Hepatocyte (in vitro differentiated cells): ENCODE results near the gene MAU2. TPM values are rescaled to one million over a fixed set of nuclear protein-coding genes. Genes with fewer than 3 reads are reported as not detected.

Experiments
- DNase-seq: peaks from one replicate; pipeline ENCODE4 v3.0.0-alpha.2; 2016; ENCODE audit warnings: low spot score
- H2AFZ ChIP-seq: fragments of 200-600 bp; sonication (generic); 2 replicates; pipeline ENCODE4 v1.6.0; 2016; ENCODE audit warnings: antibody characterized with exemption, mild to moderate bottlenecking
- H3K27ac ChIP-seq: fragments of 200-600 bp; sonication (generic); 2 replicates; pipeline ENCODE4 v1.5.1; 2016; ENCODE audit warnings: mild to moderate bottlenecking
- H3K27me3 ChIP-seq: fragments of 200-600 bp; sonication (generic); 2 replicates; pipeline ENCODE4 v1.6.1; 2016
- H3K36me3 ChIP-seq: fragments of 200-600 bp; sonication (generic); replicated peaks from 2 replicates; pipeline ENCODE4 v1.5.1; 2016; ENCODE audit warnings: low read depth; ENCODE audit not compliant: insufficient read depth
- H3K4me1 ChIP-seq: fragments of 200-600 bp; sonication (generic); 2 replicates; pipeline ENCODE4 v1.5.1; 2016; ENCODE audit warnings: mild to moderate bottlenecking, moderate library complexity; ENCODE audit not compliant: insufficient read depth
- H3K4me2 ChIP-seq: fragments of 200-600 bp; sonication (generic); 2 replicates; pipeline ENCODE4 v1.6.0; 2016
- H3K4me3 ChIP-seq: fragments of 200-600 bp; sonication (generic); 2 replicates; pipeline ENCODE4 v1.5.1; 2016; ENCODE audit warnings: mild to moderate bottlenecking
- H3K79me2 ChIP-seq: fragments of 200-600 bp; sonication (generic); 2 replicates; pipeline ENCODE4 v1.6.0; 2017; ENCODE audit warnings: mild to moderate bottlenecking
- H3K9me2 ChIP-seq: fragments of 200-600 bp; sonication (generic); replicated peaks from 2 replicates; pipeline ENCODE4 v1.6.0; 2017; ENCODE audit warnings: mild to moderate bottlenecking; ENCODE audit not compliant: insufficient read depth
- H3K9me3 ChIP-seq: fragments of 200-600 bp; sonication (generic); 2 replicates; pipeline ENCODE4 v1.5.1; 2016; ENCODE audit warnings: low read depth, mild to moderate bottlenecking
- H4K20me1 ChIP-seq: fragments of 200-600 bp; sonication (generic); 2 replicates; pipeline ENCODE4 v1.6.0; 2016; ENCODE audit warnings: mild to moderate bottlenecking; ENCODE audit not compliant: insufficient read depth, poor library complexity, severe bottlenecking
- EZH2 ChIP-seq: fragments of 200-600 bp; sonication (generic); IDR thresholded peaks from 2 replicates; pipeline ENCODE4 v1.6.1; 2016; ENCODE audit warnings: antibody characterized with exemption, mild to moderate bottlenecking, borderline replicate concordance
- EZH2phosphoT487 ChIP-seq: fragments of 200-600 bp; sonication (generic); IDR thresholded peaks from one replicate; pipeline ENCODE4 v1.6.1; 2018; ENCODE audit warnings: antibody characterized with exemption, mild to moderate bottlenecking, low read depth, moderate library complexity; ENCODE audit not compliant: unreplicated experiment, severe bottlenecking
- WGBS: methylation state at CpG from one replicate; pipeline ENCODE4 v1.1.6; 2016; ENCODE audit warnings: low lambda C conversion rate; ENCODE audit errors: missing lambda C conversion rate; 5-methylcytosine and 5-hydroxymethylcytosine counted together
- polyA plus RNA-seq: library from polyadenylated mRNA; unstranded; fragments of >200 nt; fragmentation: Nextera tagmentation; extraction: Ambion mirVana; gene quantifications from 2 replicates; pipeline ENCODE4 v1.2.1, GENCODE V29; 2016
- total RNA-seq: library from RNA; depleted of rRNA; stranded (reverse); fragments of >200 nt; gene quantifications from 2 replicates; pipeline ENCODE4 v1.2.3, GENCODE V29; 2014
- TF ChIP-seq, protein P1 (sequence below): fragments of 200-600 bp; sonication (generic); IDR thresholded peaks from 2 replicates; pipeline ENCODE4 v1.5.1; 2016; ENCODE audit warnings: antibody characterized with exemption, mild to moderate bottlenecking; ENCODE audit not compliant: poor library complexity

Gene MAU2
- total and polyA plus RNA-seq, 2 experiments from 2014 or later: 25.3 to 31.8 TPM

DNA sequence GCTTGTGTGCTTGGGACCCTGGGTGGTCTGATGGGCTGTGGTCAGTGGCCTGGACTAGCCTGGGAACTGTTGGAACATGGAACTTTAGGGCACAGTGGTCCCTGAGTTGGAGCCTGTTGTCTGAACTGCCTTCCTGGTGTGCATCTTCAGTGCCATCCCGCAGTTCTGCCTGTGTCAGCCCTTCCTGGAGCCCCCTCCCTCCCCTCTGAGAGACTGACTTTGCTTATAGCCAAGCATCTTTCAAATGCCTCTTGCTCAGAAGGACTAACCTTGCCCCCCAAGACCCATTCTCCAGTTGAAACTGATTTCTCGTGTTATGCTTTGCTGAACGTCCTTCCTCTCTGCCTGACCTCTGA lies 14.3 kb downstream of the MAU2 start:
- Histone ChIP-seq H3K4me3 (no peak overlapping the region), H3K4me2 (no peak overlapping the region), H3K4me1 (no peaks in the 10 kb centered on the region), H4K20me1 (no peaks in the 10 kb centered on the region), H3K9me3 (no peaks in the 10 kb centered on the region), H2AFZ (no peak overlapping the region), H3K79me2 (peaks cover 10% of the 10 kb centered on the region), H3K36me3 (no peaks in the 10 kb centered on the region), H3K9me2 (no peaks in the 10 kb centered on the region), H3K27ac (no peak overlapping the region), H3K27me3 (no peaks in the 10 kb centered on the region)
- 94% methylated on average over 3 of the region's 3 CpGs for WGBS
- TF ChIP-seq EZH2phosphoT487 (no peak), EZH2 (no peak)
- TF ChIP-seq, protein P1, sequence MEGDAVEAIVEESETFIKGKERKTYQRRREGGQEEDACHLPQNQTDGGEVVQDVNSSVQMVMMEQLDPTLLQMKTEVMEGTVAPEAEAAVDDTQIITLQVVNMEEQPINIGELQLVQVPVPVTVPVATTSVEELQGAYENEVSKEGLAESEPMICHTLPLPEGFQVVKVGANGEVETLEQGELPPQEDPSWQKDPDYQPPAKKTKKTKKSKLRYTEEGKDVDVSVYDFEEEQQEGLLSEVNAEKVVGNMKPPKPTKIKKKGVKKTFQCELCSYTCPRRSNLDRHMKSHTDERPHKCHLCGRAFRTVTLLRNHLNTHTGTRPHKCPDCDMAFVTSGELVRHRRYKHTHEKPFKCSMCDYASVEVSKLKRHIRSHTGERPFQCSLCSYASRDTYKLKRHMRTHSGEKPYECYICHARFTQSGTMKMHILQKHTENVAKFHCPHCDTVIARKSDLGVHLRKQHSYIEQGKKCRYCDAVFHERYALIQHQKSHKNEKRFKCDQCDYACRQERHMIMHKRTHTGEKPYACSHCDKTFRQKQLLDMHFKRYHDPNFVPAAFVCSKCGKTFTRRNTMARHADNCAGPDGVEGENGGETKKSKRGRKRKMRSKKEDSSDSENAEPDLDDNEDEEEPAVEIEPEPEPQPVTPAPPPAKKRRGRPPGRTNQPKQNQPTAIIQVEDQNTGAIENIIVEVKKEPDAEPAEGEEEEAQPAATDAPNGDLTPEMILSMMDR: no peak
- DNase-seq: no peak

DNA sequence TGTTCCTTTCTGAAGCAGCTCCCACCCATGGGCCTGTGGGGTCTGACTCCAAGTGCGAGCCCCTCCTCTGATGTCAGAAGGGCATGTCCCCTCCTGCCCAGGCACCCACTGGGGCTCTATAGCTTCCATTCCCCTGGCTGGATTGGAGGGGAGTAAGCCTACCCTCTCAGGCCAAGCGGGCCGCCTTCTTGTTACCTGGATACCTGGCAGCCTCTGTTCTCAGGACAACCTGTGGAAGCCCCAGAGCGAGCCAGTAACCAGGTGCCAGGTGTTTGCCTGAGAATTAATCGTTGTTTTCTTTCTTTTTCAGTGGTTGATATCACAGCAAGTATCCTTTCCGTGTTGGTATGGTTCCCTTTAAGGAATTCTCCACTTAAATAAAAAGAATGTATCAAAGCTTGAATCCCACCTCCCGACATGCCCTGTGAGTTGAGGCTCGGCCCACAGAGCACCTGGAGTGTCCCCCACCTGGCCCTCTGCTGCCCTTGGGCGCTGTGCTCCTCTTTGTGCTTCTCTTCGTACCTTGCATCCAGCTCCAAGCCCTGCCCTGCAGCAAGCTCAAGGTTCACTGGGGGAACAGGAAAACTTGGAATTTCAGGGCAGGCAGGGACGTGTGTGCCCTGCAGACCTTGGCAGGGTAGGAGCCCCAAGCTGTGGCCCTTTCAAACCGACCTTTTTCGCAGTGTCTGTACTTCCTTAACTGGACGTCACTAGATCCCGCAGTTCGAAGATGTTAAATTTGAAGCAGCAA lies 15.0 kb downstream of the MAU2 start:
- no peaks in the 10 kb centered on the region for H3K9me2 ChIP-seq
- no peaks in the 10 kb centered on the region for H4K20me1 ChIP-seq
- no peak overlapping the region for H3K27ac ChIP-seq
- H3K27me3 ChIP-seq: no peaks in the 10 kb centered on the region
- DNase-seq: no peak
- no peak overlapping the region for H3K4me3 ChIP-seq
- no peak for TF ChIP-seq EZH2phosphoT487
- TF ChIP-seq, protein P1: no peak
- H3K36me3 ChIP-seq: no peaks in the 10 kb centered on the region
- no peaks in the 10 kb centered on the region for H3K4me1 ChIP-seq
- WGBS: 94% methylated on average over 16 of the region's 16 CpGs
- no peak overlapping the region for H3K4me2 ChIP-seq
- peaks cover 4% of the 10 kb centered on the region for H3K79me2 ChIP-seq
- H2AFZ ChIP-seq: no peak overlapping the region
- H3K9me3 ChIP-seq: no peaks in the 10 kb centered on the region

DNA sequence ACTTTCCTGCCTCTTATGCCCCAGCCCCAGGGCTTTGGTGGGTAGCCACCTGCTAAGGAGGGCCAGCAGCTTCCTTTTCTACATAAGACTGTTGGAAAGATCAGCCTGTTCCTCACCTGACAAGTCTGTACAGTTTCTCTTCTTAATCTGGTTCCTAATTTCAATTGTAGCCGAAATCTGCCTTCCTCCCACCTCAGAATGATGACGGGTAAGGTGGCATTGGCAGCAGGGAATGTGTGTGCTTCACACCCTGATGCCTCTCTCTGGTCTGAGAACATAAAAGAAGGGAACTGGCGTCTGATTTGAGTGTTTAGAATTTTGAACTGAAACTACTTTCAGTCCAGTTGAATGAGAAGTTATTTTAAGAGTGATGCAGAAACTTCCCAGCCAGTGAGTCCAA lies 16.0 kb downstream of the MAU2 start:
- H4K20me1 ChIP-seq: no peaks in the 10 kb centered on the region
- no peaks in the 10 kb centered on the region for H3K27me3 ChIP-seq
- H3K79me2 ChIP-seq: no peaks in the 10 kb centered on the region
- no peaks in the 10 kb centered on the region for H3K4me1 ChIP-seq
- H2AFZ ChIP-seq: no peak overlapping the region
- no peaks in the 10 kb centered on the region for H3K9me2 ChIP-seq
- no peak overlapping the region for H3K4me2 ChIP-seq
- 63% methylated on average over 3 of the region's 3 CpGs for WGBS
- TF ChIP-seq, protein P1: no peak
- no peak for TF ChIP-seq EZH2phosphoT487
- TF ChIP-seq EZH2: no peak
- H3K36me3 ChIP-seq: no peaks in the 10 kb centered on the region
- H3K27ac ChIP-seq: no peak overlapping the region
- H3K4me3 ChIP-seq: no peak overlapping the region
- H3K9me3 ChIP-seq: no peaks in the 10 kb centered on the region
- no peak for DNase-seq
